Measurements from ENCODE around the gene PPP6R3. TPM values are rescaled to one million over a fixed set of nuclear protein-coding genes. Genes with fewer than 3 reads are reported as not detected.

PPP6R3 gene
- total and polyA plus RNA-seq, 2 of the 13 experiments (the other 11 are each of a cell fraction or from before 2014, with no cell fraction given): 41.2 to 83.4 TPM

DNA sequence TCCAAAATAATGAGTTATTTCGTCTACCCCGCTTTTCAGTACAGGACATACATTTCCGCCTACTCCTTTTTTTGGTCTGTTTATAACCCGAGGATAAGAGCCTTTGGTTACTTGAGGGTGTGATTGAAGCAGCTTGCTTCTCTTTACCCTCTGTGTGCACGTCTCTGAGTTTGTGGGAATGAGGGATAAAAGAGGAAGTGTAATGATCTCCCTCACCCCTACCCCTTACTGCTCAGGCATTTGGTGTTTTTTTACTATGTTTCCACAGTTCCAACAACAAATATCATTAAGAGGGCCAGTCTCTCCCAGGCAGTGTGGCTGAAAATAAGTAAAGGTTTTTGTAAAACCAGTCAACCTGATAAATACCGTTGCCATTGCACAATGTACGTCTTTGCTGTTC is 140.6 kb downstream of the PPP6R3 start:
- Histone ChIP-seq H3K79me2 (ENCODE audit: insufficient read depth, low read length) (no peaks in the 10 kb centered on the region), H3K27me3 (ENCODE audit: control insufficient read depth in 1 of 2, insufficient read depth in 2 of 2, low read length in 2 of 2) (no peaks in the 10 kb centered on the region), H3K27ac (ENCODE audit: extremely low read length, insufficient read depth, low read length) (no peak overlapping the region), H3K36me3 (replicated peaks in 1 of 2; ENCODE audit: control insufficient read depth in 1 of 2, insufficient read depth in 2 of 2, low read length in 2 of 2) (peaks cover 43 to 95% of the 10 kb centered on the region in 2 experiments), H3K4me3 (replicated peaks in 1 of 3; ENCODE audit: insufficient read depth in 1 of 3, low read depth in 2 of 3, low read length in 3 of 3) (no peak overlapping the region), H2AFZ (ENCODE audit: low read length) (no peak overlapping the region), H3K4me1 (ENCODE audit: insufficient read depth, low read length) (no peaks in the 10 kb centered on the region), H4K20me1 (ENCODE audit: insufficient read depth, low read length) (no peaks in the 10 kb centered on the region), H3K4me2 (ENCODE audit: low read depth, low read length) (no peak overlapping the region), H3K9ac (ENCODE audit: insufficient read depth, low read depth, low read length) (no peak overlapping the region), H3K9me3 (ENCODE audit: low read length) (no peaks in the 10 kb centered on the region)
- ChIA-PET CTCF (ENCODE audit: low intra/inter-chr PET ratio, low total read pairs) (no interaction called here), POLR2A (no interaction called here)
- intact Hi-C loops (cut with micrococcal nuclease; ENCODE audit: unreplicated experiment) (no loop called here), in situ Hi-C loops (cut with HindIII; ENCODE audit: extremely low pct_ligation_motif_present, low pct_unique_long_range_greater_than_20kb) (no loop called here)
- 96% methylated on average over 7 of the region's 7 CpGs for WGBS (ENCODE audit: low lambda C conversion rate)
- DNase-seq (ENCODE audit: low spot score) (no peak), ATAC-seq (no peak), FAIRE-seq (no peak)
- no TSS peak for BruUV-seq (replicated peaks)
- TF ChIP-seq, protein P1, sequence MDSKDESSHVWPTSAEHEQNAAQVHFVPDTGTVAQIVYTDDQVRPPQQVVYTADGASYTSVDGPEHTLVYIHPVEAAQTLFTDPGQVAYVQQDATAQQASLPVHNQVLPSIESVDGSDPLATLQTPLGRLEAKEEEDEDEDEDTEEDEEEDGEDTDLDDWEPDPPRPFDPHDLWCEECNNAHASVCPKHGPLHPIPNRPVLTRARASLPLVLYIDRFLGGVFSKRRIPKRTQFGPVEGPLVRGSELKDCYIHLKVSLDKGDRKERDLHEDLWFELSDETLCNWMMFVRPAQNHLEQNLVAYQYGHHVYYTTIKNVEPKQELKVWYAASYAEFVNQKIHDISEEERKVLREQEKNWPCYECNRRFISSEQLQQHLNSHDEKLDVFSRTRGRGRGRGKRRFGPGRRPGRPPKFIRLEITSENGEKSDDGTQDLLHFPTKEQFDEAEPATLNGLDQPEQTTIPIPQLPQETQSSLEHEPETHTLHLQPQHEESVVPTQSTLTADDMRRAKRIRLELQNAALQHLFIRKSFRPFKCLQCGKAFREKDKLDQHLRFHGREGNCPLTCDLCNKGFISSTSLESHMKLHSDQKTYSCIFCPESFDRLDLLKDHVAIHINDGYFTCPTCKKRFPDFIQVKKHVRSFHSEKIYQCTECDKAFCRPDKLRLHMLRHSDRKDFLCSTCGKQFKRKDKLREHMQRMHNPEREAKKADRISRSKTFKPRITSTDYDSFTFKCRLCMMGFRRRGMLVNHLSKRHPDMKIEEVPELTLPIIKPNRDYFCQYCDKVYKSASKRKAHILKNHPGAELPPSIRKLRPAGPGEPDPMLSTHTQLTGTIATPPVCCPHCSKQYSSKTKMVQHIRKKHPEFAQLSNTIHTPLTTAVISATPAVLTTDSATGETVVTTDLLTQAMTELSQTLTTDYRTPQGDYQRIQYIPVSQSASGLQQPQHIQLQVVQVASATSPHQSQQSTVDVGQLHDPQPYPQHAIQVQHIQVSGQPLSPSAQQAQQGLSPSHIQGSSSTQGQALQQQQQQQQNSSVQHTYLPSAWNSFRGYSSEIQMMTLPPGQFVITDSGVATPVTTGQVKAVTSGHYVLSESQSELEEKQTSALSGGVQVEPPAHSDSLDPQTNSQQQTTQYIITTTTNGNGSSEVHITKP (CRISPR knock-in tag; IDR thresholded peaks at IDR 0.05; ENCODE audit: low read depth): no peak
- no peak for TF ChIP-seq PCBP2 (optimal IDR thresholded peaks at IDR 0.05; ENCODE audit: low read depth, low read length, poor library complexity, severe bottlenecking)
- no peak for TF ChIP-seq XBP1 (CRISPR knock-in tag; IDR thresholded peaks at IDR 0.05)
- TF ChIP-seq, protein P2, sequence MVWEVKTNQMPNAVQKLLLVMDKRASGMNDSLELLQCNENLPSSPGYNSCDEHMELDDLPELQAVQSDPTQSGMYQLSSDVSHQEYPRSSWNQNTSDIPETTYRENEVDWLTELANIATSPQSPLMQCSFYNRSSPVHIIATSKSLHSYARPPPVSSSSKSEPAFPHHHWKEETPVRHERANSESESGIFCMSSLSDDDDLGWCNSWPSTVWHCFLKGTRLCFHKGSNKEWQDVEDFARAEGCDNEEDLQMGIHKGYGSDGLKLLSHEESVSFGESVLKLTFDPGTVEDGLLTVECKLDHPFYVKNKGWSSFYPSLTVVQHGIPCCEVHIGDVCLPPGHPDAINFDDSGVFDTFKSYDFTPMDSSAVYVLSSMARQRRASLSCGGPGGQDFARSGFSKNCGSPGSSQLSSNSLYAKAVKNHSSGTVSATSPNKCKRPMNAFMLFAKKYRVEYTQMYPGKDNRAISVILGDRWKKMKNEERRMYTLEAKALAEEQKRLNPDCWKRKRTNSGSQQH (CRISPR knock-in tag; IDR thresholded peaks at IDR 0.05; ENCODE audit: low read depth): no peak
- no peak for TF ChIP-seq ZSCAN30 (CRISPR knock-in tag; IDR thresholded peaks at IDR 0.05)
- no peak for TF ChIP-seq FOXK2 (IDR thresholded peaks at IDR 0.05)
- TF ChIP-seq DNMT3B (CRISPR knock-in tag; conservative IDR thresholded peaks at IDR 0.05): no peak
- TF ChIP-seq, protein P3, sequence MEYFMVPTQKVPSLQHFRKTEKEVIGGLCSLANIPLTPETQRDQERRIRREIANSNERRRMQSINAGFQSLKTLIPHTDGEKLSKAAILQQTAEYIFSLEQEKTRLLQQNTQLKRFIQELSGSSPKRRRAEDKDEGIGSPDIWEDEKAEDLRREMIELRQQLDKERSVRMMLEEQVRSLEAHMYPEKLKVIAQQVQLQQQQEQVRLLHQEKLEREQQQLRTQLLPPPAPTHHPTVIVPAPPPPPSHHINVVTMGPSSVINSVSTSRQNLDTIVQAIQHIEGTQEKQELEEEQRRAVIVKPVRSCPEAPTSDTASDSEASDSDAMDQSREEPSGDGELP (IDR thresholded peaks at IDR 0.05; ENCODE audit: borderline replicate concordance, low read depth): no peak
- TF ChIP-seq ZNF552 (CRISPR knock-in tag; IDR thresholded peaks at IDR 0.05; ENCODE audit: borderline replicate concordance): no peak
- TF ChIP-seq, protein P4, sequence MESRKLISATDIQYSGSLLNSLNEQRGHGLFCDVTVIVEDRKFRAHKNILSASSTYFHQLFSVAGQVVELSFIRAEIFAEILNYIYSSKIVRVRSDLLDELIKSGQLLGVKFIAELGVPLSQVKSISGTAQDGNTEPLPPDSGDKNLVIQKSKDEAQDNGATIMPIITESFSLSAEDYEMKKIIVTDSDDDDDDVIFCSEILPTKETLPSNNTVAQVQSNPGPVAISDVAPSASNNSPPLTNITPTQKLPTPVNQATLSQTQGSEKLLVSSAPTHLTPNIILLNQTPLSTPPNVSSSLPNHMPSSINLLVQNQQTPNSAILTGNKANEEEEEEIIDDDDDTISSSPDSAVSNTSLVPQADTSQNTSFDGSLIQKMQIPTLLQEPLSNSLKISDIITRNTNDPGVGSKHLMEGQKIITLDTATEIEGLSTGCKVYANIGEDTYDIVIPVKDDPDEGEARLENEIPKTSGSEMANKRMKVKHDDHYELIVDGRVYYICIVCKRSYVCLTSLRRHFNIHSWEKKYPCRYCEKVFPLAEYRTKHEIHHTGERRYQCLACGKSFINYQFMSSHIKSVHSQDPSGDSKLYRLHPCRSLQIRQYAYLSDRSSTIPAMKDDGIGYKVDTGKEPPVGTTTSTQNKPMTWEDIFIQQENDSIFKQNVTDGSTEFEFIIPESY (CRISPR knock-in tag; IDR thresholded peaks at IDR 0.05): no peak
- TF ChIP-seq IKZF1 (IDR thresholded peaks at IDR 0.05): no peak
